Activated CD8-positive, alpha-beta memory T cell treated with anti-CD3 and anti-CD28 coated beads for 1 hour (primary cell): ENCODE results near the gene NLRP6.
"Not testable (repeated sequence)": the region's sequence is repeated elsewhere in the genome, so short reads cannot be mapped to it uniquely, and the experiment has no call there.

Experiments used
- DNase-seq, 2 donors: peaks; one replicate each; pipeline ENCODE4 v3.0.0-alpha.2; 2020; ENCODE audit warnings: low read depth in 1 of 2; ENCODE audit errors: extremely low read depth in 1 of 2

Gene NLRP6

DNA sequence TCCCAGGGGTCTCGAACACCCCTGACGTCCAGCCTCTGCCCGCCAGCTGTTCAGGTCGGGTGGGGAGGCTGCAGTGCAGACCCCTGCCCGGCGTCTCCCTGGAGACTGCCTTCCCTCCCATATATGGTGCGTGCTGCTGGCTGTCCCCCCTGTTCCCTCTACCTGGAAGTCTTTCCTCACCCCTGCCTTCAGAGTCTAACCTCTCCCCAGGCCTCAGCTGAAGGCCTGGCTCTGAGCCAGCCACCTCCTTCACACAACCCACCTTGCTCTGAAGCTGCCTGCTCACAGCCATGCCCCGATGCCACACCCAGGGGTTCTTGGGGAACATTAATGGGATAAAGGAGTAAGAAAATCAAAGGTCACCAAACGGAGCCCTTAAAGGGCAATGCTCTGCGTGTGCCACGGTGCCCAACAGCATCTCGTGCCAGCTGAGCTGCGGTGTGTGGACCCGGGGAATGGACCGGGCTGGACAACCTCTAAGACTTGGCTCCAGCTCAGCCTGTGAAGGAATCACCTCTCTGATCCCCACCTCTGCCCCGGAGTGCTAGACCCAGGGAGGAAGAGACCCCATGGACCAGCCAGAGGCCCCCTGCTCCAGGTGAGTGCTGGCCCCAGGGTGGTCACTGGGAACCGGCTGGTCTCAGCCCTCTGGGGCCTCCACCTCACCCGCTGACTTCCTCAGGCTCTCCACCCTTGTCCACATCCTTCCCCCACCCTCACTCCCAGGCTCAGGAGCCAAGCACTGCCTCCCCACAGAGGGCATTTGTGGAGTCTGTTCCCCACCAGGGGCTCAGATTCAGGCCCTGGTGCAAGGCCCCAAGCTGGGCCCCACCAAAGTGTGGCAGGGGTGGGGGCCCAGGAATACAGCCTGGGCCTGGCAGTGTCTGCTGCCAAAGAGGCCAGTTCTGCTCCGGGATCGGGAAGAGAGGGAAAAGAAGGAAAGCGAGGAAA is at the start of gene NLRP6:
TSS of gene NLRP6 (plus strand) at position 407 of the 951 bp plus-strand sequence. CDS start at position 570, 163 bp downstream.
- no peak for DNase-seq

DNA sequence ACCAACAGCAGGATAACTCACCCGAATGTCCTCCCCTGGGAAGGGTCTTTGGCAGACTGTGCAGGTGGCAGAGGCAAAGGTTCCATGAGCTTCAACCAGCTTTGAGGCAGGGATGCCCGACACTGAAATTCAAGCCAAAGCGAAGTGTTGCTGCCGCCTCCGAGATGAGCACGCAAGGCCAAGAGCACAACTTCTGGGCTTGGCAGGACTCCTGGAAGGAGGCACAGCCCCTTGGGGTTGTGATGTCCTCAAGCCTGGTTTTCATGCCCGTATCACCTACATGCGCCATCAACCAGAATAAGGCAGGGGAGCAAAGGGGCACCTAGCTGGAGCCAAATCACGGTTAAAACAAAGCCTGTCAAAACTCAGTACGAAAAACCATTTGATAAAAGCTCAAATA is 47.8 kb upstream of the NLRP6 start:
- DNase-seq, result no peak

- DNase-seq, result no peak
These were observed 45.2 kb upstream of the NLRP6 start for GRCh38 chr11:232783-233565.

GRCh38 chr11:235180-235579 is 43.0 kb upstream of the NLRP6 start:
- DNase-seq, result no peak

- peak in 1 of 2 donors; percentile 37 for DNase-seq
These were observed 42.6 kb upstream of the NLRP6 start for GRCh38 chr11:235609-235996.

DNA sequence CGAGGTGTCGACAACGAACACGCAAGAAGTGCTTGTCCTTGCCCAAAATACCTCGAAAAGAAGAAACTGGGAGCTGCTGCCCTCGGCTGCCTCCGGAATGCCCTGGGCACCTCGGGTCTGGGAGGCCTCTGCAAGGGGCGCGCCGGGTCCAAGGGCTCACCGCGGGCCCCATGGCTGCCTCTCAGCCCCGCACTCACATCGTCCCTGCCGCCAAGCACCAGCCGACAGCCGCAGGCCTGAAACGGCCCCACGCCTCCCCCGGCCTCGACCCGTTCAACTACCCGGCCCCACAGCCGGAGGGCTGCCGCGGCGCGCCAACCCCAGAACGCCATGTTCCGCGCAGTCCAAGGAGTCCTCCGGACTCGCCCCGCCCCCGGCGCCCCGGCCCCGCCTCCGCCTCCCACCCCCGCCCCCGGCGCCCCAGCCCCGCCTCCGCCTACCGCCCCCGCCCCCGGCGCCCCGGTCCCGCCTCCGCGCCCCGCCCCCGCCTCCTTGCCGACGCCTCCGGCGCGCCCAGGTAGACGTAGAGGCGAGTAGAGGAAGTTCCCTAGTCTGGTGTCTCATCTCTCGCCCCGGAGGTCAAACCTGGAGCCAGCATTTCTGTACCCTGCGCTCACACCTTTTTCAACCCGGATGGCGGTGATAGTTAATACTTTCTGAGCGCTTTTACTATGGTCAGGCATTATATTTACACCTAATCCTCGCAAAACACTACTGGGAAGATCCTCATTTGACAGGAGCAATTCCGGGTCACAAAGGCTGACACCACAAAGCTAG is 42.0 kb upstream of the NLRP6 start, which contains the start of gene SIRT3:
TSS of gene SIRT3 (minus strand) at position 346 of the 777 bp plus-strand sequence. CDS start at position 332, 14 bp downstream.
- peak; percentile 62 to 79 for DNase-seq

GRCh38 chr11:236774-237767 is 41.1 kb upstream of the NLRP6 start, which contains the start of gene PSMD13:
PSMD13 (plus strand) TSS chr11:236976; CDS start chr11:237050, 74 bp downstream.
- peak; percentile 55 to 81 for DNase-seq

DNA sequence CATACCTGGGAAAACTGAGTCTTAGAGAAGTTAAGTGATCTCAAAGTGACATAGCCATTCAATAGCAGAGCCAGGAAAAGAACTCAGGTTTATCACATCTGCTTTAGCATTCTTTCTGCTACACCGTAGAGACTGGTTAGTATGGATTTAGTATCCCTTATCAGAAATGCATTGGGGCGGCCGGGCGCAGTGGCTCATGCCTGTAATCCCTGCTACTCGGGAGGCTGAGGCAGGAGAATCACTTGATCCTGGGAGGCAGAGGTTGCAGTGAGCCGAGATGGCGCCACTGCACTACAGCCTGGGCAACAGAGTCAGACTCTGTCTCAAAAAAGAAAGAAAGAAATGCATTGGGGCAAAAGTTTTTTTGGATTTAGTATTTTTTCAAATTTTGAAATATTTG is 39.9 kb upstream of the NLRP6 start:
- not testable (repeated sequence) for DNase-seq

GRCh38 chr11:240315-240714 is 37.9 kb upstream of the NLRP6 start:
- no peak for DNase-seq

DNA sequence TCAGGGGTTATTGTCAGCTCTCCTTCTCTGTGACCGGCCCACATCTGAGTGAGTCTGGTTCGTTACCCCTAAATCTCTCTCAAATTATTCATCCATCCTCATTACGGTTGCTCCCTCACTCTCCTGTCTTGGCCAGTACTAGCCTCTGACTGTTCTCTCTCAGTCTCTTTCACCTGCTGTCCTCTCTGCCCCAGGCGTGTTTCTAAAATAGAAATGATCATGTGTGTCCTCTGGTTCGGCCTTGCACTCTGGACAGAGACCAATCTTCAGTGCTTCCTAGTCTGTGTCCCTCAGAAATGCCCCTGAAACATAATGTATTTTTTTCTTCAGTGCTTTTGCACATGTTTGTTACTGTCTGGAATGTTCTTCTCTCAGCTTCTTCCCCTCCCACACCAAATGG is 36.6 kb upstream of the NLRP6 start:
- DNase-seq, result no peak

DNA sequence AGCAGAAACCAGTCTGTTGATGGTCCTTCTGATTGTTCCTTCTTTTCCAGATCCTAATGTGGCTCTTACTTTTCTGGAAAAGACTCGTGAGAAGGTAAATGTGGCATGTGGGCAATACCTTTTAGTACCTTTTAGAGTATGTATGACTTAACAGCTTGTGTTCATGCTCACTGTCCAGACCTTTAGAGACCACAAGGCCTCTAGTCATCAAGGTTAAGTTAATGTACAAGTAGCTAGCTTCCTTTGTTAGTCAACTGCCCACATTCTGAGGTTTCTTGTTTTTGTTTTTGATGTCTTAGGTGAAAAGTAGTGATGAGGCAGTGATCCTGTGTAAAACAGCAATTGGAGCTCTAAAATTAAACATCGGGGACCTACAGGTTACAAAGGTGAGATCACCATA is 33.8 kb upstream of the NLRP6 start:
- no peak for DNase-seq

DNA sequence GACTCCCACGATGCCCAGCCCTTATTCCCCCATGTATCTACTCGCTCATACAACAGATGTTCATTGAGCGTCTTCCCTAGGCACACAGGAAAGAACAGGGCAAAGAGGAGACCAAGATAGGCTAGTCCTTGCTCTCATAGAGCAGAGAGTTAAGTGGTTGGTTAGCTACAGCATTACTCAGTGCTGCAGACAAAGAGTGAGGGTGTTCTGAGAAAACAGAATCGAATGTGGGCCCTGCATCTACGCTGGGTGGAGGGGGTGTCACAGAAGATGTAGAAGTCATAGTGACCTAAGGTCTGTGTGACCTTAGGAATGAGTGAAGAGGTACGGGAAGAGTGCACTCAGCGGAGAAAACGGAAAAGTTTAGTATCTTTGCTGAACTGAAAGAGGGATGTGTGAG is 29.1 kb upstream of the NLRP6 start:
- DNase-seq, result no peak

DNA sequence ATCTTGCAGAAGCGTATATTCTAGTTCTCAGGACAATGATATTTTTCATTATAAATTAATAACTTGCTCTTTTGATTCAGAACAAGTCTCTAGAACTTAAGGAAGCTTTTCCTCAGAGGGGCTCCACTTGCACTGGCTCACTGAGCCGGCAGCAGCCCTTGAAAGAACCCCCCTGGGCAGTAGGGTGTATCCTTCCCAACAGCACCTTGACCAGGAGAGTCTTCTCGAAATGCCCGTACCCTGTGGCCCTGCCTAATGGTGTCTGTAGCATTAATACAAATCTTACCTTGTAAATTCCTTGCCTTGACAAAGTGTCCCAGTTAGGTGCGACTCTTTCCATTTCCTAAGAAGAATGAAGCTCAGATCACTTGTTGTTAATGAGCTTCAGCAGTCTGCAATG is 27.9 kb upstream of the NLRP6 start:
- no peak for DNase-seq

GRCh38 chr11:250740-251299 is 27.4 kb upstream of the NLRP6 start:
- DNase-seq, result peak; percentile 65 to 66

- DNase-seq, result no peak
These were observed 26.7 kb upstream of the NLRP6 start for GRCh38 chr11:251550-251949.

DNA sequence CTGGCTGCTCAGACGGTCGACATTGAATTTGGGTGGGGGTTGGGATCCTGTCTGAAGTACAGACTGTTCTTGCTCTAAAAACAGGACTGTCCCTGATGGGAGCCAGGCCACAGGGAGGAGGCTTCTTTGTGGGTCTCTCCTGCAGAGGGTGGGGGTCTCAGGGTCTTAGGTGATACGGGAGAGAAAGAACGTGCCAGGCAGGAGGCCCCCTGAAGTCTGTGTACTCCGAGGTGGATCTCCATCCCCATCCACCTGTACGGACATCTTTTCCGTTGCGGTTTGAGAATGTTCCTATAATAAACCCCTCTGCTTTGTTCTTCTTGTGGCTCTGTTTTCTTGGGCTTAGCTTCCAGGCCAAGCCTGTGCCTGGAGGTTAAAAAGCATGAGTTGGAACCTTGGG is 25.5 kb upstream of the NLRP6 start:
- DNase-seq, result no peak

DNA sequence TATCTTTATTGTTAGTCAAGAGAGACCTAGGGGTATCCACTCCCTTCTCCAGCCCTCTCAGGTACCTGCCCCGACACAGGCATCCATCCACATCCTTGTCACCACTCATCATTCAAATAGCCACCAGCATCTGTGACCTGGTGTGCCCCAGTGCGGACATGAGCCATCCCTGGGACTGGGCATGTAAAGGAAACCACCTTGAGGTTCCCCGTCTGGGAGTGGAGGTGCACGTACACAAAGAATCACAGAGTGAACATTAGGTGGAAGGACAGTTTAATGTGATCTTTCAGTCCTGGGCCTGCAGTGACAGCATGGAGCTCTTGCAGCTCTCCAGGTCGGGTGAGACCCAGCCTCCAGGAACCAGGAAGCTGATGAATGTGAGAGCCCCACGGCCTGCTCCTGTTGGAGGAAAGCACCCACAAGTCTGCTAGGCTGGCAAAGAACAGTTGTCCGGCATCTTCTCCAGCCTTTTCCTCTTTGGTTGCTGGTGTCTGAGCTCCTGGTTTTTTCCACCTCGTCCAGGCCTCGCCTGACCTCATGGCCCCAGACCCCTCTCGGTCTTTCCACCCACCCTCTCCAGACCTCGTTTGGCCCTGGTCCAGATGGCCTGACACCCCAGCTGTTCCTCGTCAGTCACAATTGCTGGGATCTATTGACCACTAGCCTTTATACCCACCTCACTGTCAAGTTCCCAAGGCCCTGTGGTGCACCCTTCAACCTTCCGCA is 24.9 kb upstream of the NLRP6 start:
- no peak for DNase-seq

DNA sequence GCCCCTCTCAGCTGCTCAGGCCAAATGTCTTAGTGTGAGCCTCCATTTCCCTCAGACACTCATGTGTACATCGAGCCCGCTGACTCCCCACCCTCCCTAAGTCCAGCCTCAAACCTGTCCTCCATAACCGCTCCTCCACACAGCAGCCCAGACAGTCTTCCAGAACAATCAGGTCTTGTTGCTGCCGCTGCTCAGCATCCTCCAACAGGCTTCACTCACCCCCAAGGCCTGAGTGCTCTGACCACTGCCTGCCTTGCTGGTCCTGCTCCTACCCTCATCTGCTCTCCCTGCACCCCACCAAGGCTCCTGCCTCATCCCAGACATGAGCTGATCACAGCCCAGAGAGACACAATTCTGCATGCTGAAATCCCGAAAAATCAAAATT is 24.3 kb upstream of the NLRP6 start:
- no peak for DNase-seq

DNA sequence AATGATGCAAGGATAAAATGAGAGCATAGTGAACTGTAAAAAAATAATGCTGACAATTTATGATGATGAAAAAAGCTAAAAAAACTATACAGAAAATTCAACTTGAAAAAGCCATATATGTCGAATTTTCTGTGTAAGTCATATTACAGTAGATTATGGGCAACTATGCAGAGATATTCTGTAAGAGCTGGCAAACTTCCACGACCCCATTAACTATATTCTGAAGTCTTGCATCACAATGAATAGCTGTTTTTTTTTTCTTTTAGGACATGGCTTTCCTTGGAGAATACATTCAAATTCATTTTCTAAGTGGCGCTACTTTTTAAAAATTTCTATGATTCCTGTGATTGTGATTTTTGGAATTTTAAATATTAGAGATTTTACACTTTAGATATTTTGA is 23.0 kb upstream of the NLRP6 start:
- DNase-seq, result no peak
